NCI-H1694 (cell line): ENCODE results near the gene TXK.

Experiments
- DNase-seq: peaks from one replicate; lab custom pipeline; 2025; lab: John Stamatoyannopoulos, UW

The TXK gene

DNA sequence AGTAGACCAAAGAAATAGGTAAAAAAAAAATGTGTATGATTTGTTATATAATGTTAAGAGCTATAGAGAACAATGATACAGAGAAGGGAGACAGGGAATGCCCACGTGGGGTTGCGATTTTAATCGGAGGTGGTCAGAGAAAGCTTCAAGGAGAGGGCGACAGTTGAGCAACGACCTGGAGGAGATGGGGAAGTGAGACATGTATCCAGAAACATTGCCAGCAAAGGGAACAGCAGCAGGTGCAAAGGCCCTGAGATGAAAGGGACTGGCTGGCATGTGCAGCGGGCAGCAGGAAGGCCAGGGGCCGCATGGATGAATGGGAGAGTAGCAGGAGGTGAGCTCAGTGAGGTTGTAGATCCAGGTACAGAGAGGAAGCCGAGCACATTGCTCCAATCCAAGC is 84.6 kb downstream of the TXK start:
- no peak for DNase-seq

DNA sequence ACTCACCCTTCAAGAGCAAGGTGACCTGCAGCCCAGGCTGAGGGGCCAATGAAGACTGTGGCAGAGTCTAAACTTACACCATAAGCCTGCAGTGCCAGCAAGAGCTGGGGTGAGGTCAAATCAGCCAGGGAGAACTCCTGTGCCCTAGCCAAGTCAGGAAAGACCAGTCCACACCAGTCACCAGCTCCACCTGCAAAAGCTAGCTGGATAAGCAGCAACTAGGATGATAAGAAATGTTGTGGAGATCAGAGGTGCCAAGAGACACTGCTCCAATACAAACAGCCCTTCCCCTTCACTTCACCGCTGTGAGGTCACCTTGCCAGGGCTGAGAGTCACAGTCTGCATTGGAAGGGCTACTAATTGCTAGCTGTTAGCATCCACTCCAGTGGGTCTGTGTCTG is 86.2 kb downstream of the TXK start:
- DNase-seq = no peak

DNA sequence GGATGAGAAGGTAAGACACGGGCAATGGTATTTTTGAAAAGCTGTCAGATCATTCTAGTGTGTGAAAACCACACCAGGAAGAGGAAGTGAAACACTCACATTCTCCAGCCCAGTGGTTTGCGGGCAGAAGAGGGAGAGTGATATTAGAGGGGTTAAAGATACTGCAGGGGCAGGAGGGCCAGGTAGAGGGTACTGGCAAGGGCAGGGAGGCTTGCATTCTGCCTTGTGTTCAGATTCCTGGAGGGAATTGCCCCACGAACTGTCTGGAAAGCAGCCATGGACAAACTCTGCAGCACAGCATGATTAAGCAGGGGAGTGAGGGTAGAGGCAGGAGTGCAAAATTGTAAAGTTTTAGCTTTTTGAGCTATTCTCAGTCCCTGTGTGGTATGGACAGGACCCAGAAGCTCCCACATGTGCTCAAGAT is 86.6 kb downstream of the TXK start:
- DNase-seq = no peak

DNA sequence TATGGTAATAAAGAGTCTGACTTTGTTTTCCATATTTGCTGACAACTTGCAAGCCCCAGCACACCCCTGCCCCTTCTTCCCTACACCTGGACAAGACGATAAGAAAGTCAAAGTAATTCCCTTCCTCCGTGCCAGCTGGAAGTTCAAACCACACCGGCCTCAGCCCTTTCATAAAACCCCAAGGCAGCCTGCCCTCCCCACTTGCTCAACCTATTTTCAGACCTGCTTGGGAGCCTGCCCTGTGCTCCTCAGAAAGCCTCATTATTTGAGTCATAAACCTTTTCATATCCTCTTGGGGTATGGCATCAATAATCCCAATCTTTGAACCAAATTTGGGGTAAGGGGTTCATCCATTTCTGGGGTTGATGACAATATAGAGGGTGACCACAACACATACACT is 88.0 kb downstream of the TXK start:
- DNase-seq = no peak

DNA sequence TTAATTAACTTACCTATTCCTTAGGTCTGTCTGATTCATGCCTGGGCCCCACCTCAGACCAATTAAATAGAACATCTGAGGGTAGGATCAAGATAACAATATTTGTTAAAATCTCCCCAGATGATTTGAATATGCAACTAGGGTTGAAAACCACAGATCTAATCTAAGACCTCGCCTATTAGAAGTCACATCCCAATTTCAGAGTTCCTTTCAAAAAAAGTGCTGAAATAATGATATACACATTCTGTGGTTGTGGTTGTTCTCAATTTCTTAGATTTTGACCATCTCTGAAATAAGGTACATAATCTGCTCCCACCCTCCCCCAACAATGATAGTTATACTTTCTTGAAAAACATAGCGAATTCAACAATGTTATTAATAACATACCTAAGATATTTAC is 89.8 kb downstream of the TXK start:
- DNase-seq = no peak

DNA sequence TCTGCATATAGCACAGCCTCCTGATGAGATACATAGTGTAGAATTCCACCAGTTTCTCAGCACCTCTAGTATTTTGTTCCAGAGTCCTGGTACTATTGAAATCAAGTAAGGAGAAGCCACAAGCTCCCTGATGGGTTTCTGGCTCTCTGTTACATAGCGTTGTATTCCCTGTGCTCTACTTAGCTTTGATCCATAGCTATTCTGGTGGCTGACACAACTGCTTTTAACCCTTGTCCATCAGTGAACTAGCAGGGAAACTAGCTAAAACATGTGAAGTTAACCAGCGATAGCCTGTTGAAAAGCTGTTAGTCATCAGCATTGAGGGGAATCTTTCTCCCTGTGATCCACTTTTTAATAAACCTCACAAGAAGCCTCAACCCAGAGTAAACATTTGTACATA is 90.5 kb downstream of the TXK start:
- DNase-seq = no peak

DNA sequence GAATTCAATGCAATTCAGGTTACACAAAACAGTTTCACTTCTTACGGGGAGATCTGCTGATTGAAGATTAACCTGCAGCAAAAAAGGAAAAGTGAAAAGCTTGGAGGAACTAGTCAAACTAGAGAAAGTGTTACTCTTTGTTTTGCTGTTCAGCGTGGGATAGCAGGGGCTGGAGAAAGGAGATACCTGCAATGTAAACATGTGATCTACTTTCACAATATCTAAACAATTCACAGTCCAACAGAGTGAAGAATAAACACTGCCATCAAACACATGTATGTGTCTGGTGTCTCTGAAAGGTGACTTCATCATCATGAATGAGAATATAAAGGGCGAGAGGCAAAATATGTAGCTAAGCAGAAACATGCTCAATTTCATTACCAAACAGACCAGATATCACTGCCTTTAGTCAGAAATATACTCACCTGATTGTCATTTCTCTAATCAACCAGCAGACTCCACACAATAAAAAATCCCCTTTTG is 91.0 kb downstream of the TXK start:
- no peak for DNase-seq

DNA sequence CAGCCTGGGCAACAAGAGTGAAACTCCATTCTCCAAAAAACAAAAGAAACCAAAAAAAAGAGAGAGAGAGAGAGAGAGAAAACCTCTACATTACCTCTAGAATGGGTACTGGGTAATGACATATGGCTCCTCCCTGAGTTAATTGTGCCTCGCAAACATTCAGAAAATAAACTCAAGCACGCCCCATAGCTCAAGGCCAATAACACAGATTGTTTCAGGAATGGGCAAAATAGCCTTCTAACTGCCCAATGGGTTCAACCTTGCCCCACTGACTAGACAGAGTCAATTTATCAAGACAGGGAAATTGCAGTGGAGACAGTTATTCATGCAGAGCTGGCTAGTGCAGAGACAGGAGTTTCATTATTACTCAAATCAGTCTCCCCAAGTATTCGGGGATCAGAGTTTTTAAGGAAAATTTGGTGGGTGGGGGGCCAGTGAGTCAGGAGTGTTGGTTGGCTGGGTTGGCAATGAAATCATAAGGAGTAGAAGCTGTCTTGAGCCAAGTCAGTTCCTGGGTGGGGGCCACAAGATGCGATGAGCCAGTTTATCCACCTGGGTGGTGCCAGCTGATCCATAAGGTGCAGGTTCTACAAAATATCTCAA is 92.4 kb downstream of the TXK start:
- no peak for DNase-seq

DNA sequence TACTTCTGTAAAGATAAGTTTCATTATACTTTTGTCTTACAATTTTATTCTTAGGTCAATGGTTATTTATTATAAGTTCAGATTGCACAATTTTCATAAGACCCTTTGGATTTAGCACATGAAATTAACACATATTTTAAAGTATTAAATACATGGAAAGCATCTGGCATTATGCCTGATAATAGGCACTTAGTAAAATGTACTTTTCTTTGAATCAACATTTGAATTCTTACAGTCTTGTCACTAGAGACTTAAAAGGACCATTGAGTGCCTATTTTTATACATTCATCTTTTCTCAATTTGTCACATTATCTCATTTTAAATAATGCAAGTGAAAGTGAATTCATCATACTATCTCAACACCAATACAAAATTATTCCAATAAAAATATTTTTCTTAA is 94.5 kb downstream of the TXK start:
- DNase-seq = no peak

DNA sequence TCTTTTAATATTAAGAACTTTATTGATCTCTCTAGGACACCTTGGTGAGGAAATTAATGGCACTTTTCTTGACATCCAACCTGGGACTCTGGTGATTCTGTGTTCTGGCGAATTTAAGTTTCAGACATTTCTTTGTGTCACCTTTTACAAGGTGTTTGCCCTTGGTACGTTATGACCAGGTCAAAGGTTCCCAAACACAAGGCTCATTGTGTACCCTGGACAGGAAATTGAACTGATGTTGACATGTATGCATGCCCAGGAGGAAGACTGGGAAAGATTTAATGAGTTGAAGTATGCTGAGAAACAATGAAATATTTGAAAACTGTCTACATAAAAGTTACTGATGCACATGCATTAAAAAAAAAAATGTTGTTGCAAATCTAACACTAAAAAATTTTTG is 95.4 kb downstream of the TXK start:
- no peak for DNase-seq

DNA sequence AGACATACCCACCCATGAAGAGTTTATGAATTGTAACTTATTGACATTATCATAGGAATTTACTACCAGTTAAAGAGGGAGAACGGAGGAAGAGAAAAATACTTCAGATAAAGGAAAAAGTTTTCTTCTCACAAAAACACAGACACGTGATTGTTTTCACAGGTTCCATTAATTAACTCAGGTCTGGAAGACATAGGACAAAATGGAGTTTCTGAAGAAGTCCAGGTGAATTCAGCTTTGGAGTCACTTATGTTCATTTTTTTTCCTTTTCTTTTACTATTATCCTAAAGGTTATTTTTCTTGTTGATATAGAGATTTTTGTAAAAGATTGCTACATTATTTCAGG is 97.0 kb downstream of the TXK start:
- DNase-seq = no peak

DNA sequence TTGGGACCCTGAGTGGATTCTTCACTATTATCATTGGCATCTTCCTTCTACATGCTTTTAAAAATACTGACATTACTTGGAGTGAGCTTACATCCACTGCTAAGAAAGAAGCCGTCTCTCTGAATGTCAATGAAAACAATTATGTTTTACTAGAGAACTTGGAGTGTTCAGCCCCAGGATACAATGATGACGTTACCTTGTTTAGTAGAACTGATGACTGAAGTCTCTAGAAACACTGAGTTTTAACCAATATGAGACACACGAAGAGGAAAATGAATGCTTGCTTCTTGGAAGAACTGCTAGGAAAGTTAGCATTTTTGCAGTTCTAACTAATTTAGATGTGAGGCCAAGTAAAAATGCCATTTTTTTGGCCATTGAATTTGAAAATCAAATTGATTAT is 98.1 kb downstream of the TXK start:
- no peak for DNase-seq

DNA sequence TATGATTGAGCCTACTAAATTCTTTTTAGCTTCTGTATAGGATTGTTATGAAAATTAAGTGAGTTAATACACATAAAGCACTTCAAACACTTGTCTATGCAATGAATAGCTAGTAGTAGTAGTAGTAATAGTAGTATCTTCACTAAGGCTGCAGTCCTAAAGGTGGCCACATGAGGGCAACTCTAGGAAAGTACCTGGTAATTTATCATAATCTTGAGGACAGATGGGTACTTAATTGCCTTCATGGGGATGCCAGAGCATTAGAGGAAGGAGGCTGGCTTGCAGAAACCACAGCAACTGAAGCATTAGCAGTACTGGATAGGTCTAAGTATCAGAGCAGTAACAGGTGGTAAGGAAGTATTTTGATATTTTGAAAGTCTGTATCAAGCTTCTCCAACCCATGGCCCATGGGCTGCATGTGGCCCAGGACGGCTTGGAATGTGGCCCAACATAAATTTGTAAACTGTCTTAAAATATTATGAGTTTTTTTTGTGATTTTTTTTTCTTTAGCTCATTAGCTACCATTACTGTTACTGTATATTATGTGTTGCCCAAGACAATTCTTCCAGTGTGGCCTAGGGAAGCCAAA is 100.1 kb downstream of the TXK start:
- no peak for DNase-seq

DNA sequence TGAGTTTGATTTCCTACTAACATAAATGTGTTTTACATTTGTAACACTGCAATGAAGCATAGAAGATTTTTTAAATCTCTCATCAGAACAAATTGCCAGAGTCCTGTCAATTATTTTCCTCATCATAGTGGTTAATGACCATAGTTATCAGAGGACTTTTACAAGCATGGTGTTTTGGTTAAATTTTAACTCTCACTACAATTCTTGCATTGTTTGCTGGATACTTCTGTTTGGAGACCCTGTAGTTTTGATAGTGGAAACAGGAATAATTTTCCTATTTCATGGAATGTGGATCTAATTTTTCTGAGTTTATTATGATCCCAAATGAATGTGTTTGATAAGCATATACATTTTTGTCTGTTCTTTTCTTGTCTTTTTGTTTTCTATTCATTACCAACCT is 100.6 kb downstream of the TXK start:
- DNase-seq = no peak

DNA sequence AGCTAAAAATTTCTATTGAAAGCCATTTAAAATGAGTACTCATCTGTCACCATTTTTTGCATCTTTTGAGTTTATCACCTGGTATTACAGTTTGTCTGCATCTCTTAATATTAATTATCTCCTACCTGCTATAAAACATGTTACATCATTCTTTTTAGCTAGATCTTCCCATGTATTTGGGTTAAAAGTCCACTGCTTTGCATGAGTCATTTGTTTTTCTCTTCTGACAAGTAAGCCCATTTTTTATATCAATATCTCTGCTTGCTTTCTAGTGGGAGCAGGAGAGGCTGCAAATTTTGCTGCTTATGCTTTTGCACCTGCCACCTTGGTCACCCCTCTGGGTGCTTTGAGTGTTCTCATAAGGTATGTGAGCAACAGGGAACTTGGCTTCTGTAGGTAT is 101.3 kb downstream of the TXK start:
- DNase-seq = no peak

DNA sequence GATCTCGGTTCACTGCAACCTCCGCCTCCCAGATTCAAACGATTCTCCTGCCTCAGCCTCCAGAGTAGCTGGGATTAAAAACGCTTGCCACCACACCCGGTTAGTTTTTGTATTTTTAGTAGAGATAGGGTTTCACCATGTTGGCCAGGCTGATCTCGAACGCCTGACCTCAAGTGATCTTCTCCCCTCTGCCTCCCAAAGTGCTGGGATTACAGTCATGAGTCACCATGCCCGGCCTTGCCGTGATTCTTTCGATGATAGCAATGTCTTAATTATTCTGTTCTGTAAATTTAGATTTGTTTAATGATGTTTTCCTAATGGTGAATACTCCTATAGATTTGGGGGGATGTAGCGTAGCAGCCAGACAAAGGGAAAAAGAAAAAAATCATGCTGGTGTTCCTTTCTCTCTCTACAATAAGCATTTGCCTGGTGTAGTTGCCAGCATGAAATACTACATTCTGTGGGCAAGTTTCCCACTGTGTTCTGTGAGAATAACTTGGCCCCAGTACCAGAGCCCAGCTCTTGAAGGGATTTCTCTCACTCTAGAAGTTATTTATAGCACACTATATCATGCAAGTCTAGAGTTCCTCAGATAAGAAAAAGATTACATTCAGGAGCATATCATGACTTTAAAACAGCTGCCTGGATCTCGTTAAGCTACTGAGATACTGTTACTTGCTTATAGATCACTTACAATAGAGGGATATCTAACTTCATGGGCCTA is 102.1 kb downstream of the TXK start:
- DNase-seq = no peak

DNA sequence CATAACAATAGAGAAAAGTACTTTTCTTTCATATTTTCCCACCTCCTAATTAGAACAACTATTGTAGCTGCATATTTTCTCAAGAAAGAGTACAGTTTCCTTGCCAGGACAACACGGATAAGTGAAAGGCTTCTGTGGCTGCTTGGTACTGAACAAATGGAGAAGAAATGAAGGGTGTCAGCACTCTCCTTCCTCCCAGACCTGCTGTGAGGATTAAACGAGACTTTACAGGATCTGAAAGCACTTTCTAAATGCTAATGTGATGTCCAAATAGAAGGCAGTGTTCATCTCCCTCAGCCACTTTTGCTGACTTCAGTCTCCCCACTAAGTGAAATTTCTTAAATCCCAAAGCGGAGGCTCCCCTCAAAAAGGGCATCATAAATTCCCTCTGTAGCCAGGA is 103.6 kb downstream of the TXK start:
- DNase-seq = no peak

DNA sequence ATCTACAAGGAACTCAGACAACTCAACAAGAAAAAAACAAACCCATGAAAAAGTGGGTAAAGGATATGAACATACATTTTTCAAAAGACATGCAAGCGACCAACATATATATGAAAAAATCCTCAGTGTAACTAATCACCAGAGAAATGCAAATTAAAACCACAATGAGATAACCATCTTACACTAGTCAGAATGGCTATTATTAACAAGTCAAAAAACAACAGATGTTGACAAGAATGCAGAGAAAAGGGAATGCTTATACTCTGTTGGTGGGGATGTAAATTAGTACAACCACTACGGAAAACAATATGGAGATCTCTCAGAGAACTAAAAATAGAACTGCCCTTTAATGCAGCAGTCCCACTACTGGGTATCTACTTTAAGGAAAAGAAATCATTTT is 105.4 kb downstream of the TXK start:
- no peak for DNase-seq

DNA sequence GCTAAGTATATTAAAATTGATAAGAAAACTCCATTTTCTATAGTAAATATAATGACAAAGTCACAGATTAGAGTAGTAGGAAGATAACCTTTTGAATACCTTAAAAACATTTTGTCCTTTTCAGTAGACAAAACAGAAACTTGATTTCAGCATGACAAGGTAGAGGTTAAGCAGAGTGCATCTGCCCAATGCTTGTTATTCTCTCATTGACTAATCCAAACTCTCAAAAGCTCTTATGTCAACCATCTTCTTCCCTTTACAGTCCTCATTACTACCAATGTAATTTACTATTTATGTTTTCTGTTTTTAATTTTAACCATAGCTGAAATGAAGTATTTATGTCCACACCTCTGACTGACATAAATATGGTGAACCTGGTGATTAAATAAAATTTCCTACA is 106.4 kb downstream of the TXK start:
- DNase-seq = no peak

DNA sequence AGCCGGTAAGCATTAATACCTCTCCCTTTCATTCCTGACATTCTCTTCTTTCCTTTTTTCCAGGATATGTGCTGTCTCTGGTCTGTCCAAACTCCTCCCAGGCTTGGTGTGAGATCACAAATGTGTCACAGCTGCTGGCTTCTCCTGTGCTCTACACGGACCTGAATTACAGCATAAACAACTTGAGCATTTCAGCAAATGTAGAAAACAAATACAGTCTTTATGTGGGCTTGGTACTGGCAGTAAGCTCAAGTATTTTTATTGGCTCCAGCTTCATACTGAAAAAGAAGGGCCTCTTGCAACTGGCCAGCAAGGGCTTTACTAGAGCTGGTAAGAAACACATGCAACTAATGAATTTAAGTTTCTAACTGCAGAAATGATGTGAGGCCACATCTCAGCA is 109.0 kb downstream of the TXK start:
- DNase-seq = no peak

DNA sequence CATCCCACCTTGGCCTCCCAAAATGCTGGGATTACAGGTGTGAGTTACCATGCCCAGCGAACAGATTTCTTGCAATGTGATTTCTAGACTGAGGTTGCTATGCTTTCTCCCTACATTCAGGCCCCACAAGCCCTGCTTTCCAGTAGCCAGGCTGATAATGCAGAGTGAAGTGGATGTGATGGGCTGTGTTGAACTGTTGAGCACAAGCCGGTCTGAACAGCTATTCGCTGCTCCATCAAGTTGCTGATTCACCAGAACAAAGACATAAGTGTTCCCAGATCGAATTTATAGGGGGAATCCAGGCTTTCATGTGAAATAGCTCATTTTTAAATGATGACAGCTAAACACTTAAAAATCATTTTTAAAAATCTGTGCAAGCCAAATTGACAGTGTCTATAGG is 109.5 kb downstream of the TXK start:
- no peak for DNase-seq

DNA sequence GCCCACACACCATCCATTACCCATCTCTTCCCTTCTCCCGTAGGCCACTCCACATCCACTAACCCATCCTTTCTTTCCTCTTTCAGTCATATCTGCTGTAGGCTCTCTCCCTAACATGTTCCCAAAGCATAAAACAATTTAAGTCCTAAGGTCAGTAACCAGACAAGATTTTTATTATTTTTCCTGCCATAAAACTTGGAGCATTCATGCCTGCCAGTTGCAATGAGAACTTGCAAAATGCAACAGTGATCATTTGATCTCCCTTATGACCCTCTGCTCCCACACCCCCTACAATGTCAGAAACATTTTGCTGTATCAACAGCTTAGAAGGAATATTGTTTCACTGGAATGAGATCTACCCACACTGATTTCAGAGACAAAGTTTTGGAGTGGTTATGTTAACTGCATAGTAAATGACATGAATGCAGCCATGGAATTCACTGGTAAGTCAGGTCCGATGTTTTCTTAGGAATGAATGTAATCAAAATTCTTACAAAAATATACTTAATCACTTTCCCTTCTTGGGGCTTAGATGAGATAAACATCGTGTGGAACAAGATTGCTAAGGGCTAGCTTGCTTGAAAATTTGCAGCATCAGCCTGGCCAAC is 111.8 kb downstream of the TXK start:
- DNase-seq = no peak

DNA sequence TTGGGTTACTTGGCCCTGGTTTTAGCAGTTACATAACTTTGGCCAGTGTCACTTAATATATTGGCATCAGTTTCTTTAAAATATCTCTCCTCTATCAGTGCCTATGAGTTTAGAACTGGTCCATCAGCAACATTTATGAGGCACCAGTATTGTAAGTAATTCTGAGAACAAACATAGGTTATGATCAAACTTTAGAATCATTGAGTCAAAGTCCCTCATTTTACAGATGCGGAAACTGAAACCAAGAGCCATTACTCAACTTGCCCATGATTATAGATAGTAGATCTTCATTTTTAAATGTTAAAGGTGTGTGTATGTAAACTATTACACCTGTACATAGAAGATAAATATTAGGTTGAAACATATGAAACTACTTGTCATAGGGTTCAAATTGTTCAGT is 113.0 kb downstream of the TXK start:
- no peak for DNase-seq
